ENCODE measurements around the gene CHST15. TPM values are rescaled to one million over a fixed set of nuclear protein-coding genes. Genes with fewer than 3 reads are reported as not detected.

The CHST15 gene
- total RNA-seq, 4 donors from 2014 or later = 4.0 to 23.0 (median 13.8) TPM

DNA sequence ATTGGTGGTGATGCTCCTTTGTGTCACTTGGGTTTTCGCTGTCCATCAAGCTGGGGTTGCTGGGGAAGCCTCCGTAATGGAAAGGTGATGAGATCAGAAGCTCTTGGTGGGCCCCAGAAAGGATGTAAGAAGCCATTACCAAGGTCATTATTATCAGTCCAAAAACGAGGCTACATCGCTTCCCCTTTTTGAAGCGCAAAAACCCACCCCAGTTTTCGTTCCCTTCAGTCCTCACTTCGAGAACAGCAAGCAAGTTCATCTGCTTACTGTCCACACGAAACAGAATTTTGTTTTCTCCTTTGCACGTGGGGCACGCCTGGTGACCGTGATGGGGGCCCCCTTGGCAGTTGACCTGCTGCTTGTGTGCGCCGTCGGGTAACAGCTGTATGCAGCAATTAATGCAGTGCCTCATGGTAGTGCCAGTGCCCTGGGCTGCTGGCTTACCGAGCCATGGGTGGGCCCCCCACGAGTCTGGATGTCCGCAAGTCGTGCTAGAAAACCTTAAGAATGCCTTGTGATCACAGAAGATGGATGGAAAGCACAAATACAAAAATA, 47.5 kb downstream of the CHST15 start:
- H3K4me1 ChIP-seq = peaks cover 0 to 49% (median 29%) of the 10 kb centered on the region in 3 donors
- no peak for TF ChIP-seq POLR2A (IDR thresholded peaks at IDR 0.05)
- TF ChIP-seq, protein P1, sequence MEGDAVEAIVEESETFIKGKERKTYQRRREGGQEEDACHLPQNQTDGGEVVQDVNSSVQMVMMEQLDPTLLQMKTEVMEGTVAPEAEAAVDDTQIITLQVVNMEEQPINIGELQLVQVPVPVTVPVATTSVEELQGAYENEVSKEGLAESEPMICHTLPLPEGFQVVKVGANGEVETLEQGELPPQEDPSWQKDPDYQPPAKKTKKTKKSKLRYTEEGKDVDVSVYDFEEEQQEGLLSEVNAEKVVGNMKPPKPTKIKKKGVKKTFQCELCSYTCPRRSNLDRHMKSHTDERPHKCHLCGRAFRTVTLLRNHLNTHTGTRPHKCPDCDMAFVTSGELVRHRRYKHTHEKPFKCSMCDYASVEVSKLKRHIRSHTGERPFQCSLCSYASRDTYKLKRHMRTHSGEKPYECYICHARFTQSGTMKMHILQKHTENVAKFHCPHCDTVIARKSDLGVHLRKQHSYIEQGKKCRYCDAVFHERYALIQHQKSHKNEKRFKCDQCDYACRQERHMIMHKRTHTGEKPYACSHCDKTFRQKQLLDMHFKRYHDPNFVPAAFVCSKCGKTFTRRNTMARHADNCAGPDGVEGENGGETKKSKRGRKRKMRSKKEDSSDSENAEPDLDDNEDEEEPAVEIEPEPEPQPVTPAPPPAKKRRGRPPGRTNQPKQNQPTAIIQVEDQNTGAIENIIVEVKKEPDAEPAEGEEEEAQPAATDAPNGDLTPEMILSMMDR (IDR thresholded peaks at IDR 0.05) = no peak
- no peaks in the 10 kb centered on the region for H3K27me3 ChIP-seq
- peaks cover 0 to 16% (median 0%) of the 10 kb centered on the region in 3 donors for H3K36me3 ChIP-seq
- 90% methylated on average over 10 to 15 of the region's 18 CpGs for WGBS, 2 donors
- intact Hi-C loops (cut with DNase I) = no loop called here
- H3K9me3 ChIP-seq = no peaks in the 10 kb centered on the region
- DNase-seq = no peak
- H3K4me3 ChIP-seq = no peak overlapping the region
- peak overlapping the region in 1 of 4 donors; percentile 26 for H3K27ac ChIP-seq

DNA sequence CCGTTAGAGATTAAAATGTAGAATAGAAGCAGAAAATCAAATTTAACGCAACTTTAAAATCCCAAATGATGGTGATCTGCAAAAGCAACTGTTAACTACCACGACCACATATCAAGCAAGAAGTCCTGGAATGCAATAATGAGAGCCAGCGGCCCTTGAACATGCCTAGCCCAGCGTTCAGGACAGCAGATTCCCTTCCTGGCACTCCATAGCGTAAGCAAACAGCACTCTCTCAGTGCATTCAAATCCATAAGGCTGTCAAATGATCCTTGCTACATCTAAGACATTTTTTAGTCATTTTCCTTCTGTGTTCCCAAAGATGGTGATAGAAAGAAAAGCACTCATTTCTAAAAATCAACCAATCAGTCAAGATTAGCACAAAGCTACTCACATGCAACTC, 48.1 kb downstream of the CHST15 start:
- Histone ChIP-seq H3K27ac (peak overlapping the region in 1 of 4 donors; percentile 26), H3K4me3 (no peak overlapping the region), H3K36me3 (peaks cover 0 to 17% (median 0%) of the 10 kb centered on the region in 3 donors), H3K9me3 (no peaks in the 10 kb centered on the region), H3K4me1 (peaks cover 0 to 49% (median 29%) of the 10 kb centered on the region in 3 donors), H3K27me3 (no peaks in the 10 kb centered on the region)
- 80 to 89% methylated on average over 6 of the region's 6 CpGs for WGBS, 2 donors
- intact Hi-C loops (cut with DNase I) = no loop called here
- TF ChIP-seq POLR2A (IDR thresholded peaks at IDR 0.05) = no peak
- TF ChIP-seq, protein P1 (IDR thresholded peaks at IDR 0.05) = no peak
- no peak for DNase-seq

DNA sequence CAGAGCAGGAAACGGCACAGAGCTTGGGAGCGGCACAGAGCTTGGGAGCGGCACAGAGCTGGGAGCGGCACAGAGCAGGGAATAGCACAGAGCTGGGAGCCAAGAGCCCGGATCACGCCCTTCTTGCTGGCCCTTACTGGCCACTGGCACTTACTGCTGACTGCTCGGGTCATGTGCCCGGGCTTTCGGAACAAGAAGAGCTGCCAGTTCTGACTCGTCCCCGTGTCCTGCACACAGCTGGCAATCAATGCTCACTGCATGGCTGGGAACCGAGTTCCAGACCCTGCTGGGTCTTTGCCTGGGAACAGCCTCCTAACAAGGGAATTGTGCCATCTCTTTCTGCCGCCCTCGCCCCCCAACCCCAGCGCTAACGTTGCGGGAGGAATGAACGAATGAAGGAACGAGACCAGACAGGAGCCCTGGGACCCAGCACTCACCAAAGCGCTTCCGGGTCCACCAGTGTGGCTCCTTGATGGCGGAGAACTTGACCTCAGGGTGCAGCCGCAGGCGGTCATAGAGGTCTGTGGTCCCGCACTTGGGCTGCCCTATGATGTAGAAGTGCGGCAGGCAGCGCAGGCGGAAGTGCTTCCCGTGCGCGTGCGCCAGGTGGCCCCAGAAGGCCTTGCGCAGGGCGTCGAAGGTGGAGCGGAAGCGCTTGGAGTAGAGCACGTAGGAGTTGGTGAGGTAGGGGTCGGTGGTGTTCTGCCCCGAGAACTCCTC, 49.1 kb downstream of the CHST15 start:
- Histone ChIP-seq H3K27ac (peak overlapping the region in 2 of 4 donors; percentile 43 to 58), H3K27me3 (no peaks in the 10 kb centered on the region), H3K36me3 (peaks cover 0 to 26% (median 0%) of the 10 kb centered on the region in 3 donors), H3K9me3 (no peaks in the 10 kb centered on the region), H3K4me1 (peaks cover 0 to 51% (median 29%) of the 10 kb centered on the region in 3 donors), H3K4me3 (no peak overlapping the region)
- no peak for DNase-seq
- TF ChIP-seq, protein P1 (IDR thresholded peaks at IDR 0.05) = no peak
- TF ChIP-seq POLR2A (IDR thresholded peaks at IDR 0.05) = no peak
- 91 to 94% methylated on average over 18 to 35 of the region's 40 CpGs for WGBS, 2 donors
- intact Hi-C loops (cut with DNase I) = no loop called here

DNA sequence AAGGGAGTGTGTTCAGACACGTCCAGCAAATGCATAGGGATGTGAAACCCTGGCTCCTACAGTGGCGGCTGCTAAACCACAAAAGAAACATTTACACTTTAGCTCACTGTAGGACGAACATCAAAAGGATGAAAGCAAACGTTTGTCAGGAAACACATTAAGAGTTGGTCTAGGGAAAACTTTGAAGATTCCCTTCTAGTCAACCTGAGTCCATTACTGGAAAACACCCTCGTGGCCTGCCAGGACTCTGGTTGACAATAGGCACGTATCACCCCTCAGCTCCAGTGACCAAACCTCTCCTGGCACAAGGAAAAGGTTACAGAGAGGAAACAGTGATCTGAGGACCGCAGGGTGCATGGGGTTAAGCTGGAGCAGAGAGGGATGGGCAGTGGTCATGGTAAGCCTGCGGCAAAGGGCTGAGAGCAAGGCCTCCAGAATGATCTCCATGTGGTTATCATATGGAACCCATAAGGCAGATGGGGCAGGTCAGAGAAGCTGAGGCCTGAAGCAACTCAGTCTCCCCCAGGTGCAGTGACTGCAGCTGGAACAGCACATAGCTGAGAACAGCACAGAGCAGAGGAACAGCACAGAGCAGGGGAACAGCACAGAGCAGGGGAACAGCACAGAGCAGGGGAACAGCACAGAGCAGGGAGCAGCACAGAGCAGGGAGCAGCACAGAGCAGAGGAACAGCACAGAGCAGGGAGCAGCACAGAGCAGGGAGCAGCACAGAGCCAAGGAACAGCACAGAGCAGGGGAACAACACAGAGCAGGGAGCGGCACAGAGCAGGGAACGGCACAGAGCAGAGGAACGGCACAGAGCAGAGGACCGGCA, 49.9 kb downstream of the CHST15 start:
- H3K9me3 ChIP-seq = no peaks in the 10 kb centered on the region
- H3K27ac ChIP-seq = peak overlapping the region in 3 of 4 donors; percentile 24 to 58 (median 43)
- peaks cover 0 to 51% (median 30%) of the 10 kb centered on the region in 3 donors for H3K4me1 ChIP-seq
- H3K36me3 ChIP-seq = peaks cover 0 to 32% (median 0%) of the 10 kb centered on the region in 3 donors
- no peak overlapping the region for H3K4me3 ChIP-seq
- no peak for DNase-seq
- intact Hi-C loops (cut with DNase I) = no loop called here
- no peaks in the 10 kb centered on the region for H3K27me3 ChIP-seq
- TF ChIP-seq, protein P1 (IDR thresholded peaks at IDR 0.05) = no peak
- no peak for TF ChIP-seq POLR2A (IDR thresholded peaks at IDR 0.05)
- 41 to 42% methylated on average over 11 to 12 of the region's 12 CpGs for WGBS, 2 donors
